ENCODE measurements around the gene TSPOAP1.

GRCh38 chr17:58302919-58303585 is 25.5 kb downstream of the TSPOAP1 start:
- TF ChIP-seq ASH2L (IDR thresholded peaks at IDR 0.05; ENCODE audit: insufficient read length, low read depth, low read length): no peak
- TF ChIP-seq POLR2A (IDR thresholded peaks at IDR 0.05; ENCODE audit: insufficient read depth in 1 of 2, low read depth in 2 of 2, low read length in 2 of 2): no peak
- no peak for TF ChIP-seq XRCC5 (optimal IDR thresholded peaks at IDR 0.05; ENCODE audit: low read length)
- no peak for TF ChIP-seq NCOA2 (CRISPR knock-in tag; IDR thresholded peaks at IDR 0.05)
- TF ChIP-seq PHB2 (IDR thresholded peaks at IDR 0.05; ENCODE audit: partially characterized antibody): no peak
- TF ChIP-seq ZNF781 (CRISPR knock-in tag; IDR thresholded peaks at IDR 0.05; ENCODE audit: borderline replicate concordance, not compliant biosample characterization): no peak
- no peak for TF ChIP-seq ATF3 (CRISPR knock-in tag; IDR thresholded peaks at IDR 0.05)
- no peak for TF ChIP-seq ZZZ3 (CRISPR knock-in tag; IDR thresholded peaks at IDR 0.05; ENCODE audit: borderline replicate concordance)
- TF ChIP-seq SIN3A (IDR thresholded peaks at IDR 0.05; ENCODE audit: borderline replicate concordance, low read depth, low read length): no peak
- TF ChIP-seq ZNF556 (CRISPR knock-in tag; IDR thresholded peaks at IDR 0.05; ENCODE audit: borderline replicate concordance): no peak
- no peak for TF ChIP-seq KDM5B (CRISPR knock-in tag; IDR thresholded peaks at IDR 0.05; ENCODE audit: borderline replicate concordance)

Data from HepG2 (cell line).